B cell (primary cell): Measurements from ENCODE around the gene MYH7. TPM values are rescaled to one million over a fixed set of nuclear protein-coding genes. Genes with fewer than 3 reads are reported as not detected.

Experiments
- ATAC-seq: fragments of 200-7000 bp; cut with Tn5 transposase; one replicate; pipeline ENCODE4 v1.10.0; 2021; ENCODE audit warnings: low read depth, mild to moderate bottlenecking, moderate number of reproducible peaks, moderate library complexity
- CTCF ChIA-PET: fragments of 350-600 bp; sonication (Branson Sonifier 250); formaldehyde crosslinking; loops from one replicate; lab custom pipeline; 2021; ENCODE audit warnings: antibody characterized with exemption, inconsistent platforms; lab: Charles Lee
- POLR2A ChIA-PET: fragments of 350-600 bp; sonication (Branson Sonifier 250); formaldehyde crosslinking; loops from one replicate; lab custom pipeline; 2021; ENCODE audit warnings: antibody characterized with exemption; lab: Charles Lee
- DNase-seq: peaks from one replicate; pipeline ENCODE4 v3.0.0; 2013
- H2AFZ ChIP-seq: 2 replicates; pipeline ENCODE4 v1.6.1; 2012; ENCODE audit warnings: mild to moderate bottlenecking, low read depth, low read length; ENCODE audit not compliant: insufficient read depth, poor library complexity, severe bottlenecking
- H3K27ac ChIP-seq, 2 donors: 1 replicate in 1 of 2; 2 replicates in 1 of 2; pipeline ENCODE4 v1.5.1; 2012 to 2013; ENCODE audit warnings: low read length in 2 of 2, mild to moderate bottlenecking in 2 of 2, moderate library complexity in 1 of 2
- H3K27me3 ChIP-seq, 4 experiments: fragments of 200-600 bp in 1 of 4; sonication (generic) in 1 of 4; replicated peaks in 1 of 4; 1 replicate in 2 of 4; 2 replicates in 2 of 4; pipeline versions ENCODE4 v1.6.1 to v1.7.0; 2013 to 2016; ENCODE audit warnings: low read length in 3 of 4, mild to moderate bottlenecking in 2 of 4, mixed read lengths in 1 of 4, moderate library complexity in 1 of 4; ENCODE audit not compliant: insufficient read depth in 4 of 4, control insufficient read depth in 3 of 4; ENCODE audit errors: control extremely low read depth in 1 of 4
- H3K36me3 ChIP-seq, 2 experiments: replicated peaks in 1 of 2; 1 replicate in 1 of 2; 2 replicates in 1 of 2; pipeline versions ENCODE4 v1.6.1 to v1.7.1; 2013; ENCODE audit warnings: low read length in 1 of 2; ENCODE audit not compliant: insufficient read depth in 2 of 2, control insufficient read depth in 1 of 2; ENCODE audit errors: control extremely low read depth in 1 of 2, extremely low read depth in 1 of 2
- H3K4me1 ChIP-seq, 2 donors: fragments of 200-600 bp in 1 of 2; sonication (generic) in 1 of 2; 1 replicate in 1 of 2; 2 replicates in 1 of 2; pipeline versions ENCODE4 v1.5.1 to v1.6.1; 2013 to 2017; ENCODE audit warnings: low read length in 2 of 2; ENCODE audit not compliant: control insufficient read depth in 2 of 2, insufficient read depth in 2 of 2
- H3K4me2 ChIP-seq: replicated peaks from 2 replicates; pipeline ENCODE3; 2012; ENCODE audit warnings: mild to moderate bottlenecking, low read depth, low read length; ENCODE audit not compliant: poor library complexity, severe bottlenecking
- H3K4me3 ChIP-seq, 5 experiments: fragments of 200-600 bp in 1 of 5; sonication (generic) in 1 of 5; 1 replicate in 3 of 5; 2 replicates in 2 of 5; pipeline versions ENCODE4 v1.5.1 to v1.7.0; 2011 to 2016; ENCODE audit warnings: low read length in 4 of 5, mild to moderate bottlenecking in 4 of 5, low read depth in 2 of 5, control low read depth in 1 of 5, moderate library complexity in 1 of 5; ENCODE audit not compliant: insufficient read depth in 1 of 5; ENCODE audit errors: control extremely low read depth in 1 of 5, extremely low read depth in 1 of 5
- H3K79me2 ChIP-seq: fragments of 200-600 bp; sonication (generic); one replicate; pipeline ENCODE4 v1.6.0; 2016; ENCODE audit warnings: low read length; ENCODE audit not compliant: control insufficient read depth, insufficient read depth
- H3K9ac ChIP-seq: fragments of 200-600 bp; sonication (generic); 2 replicates; pipeline ENCODE4 v1.6.1; 2017; ENCODE audit warnings: mild to moderate bottlenecking, low read length, moderate library complexity
- H3K9me3 ChIP-seq, 3 donors: one replicate each; pipeline versions ENCODE4 v1.6.1 to v1.7.1; 2013; ENCODE audit warnings: low read length in 2 of 3; ENCODE audit not compliant: control insufficient read depth in 2 of 3, insufficient read depth in 1 of 3; ENCODE audit errors: control extremely low read depth in 1 of 3
- H4K20me1 ChIP-seq: 2 replicates; pipeline ENCODE4 v1.6.0; 2012; ENCODE audit warnings: mild to moderate bottlenecking, low read length; ENCODE audit not compliant: insufficient read depth, control insufficient read depth, poor library complexity, severe bottlenecking
- H3K27ac Mint-ChIP-seq: one replicate; pipeline ENCODE4 v1.8.0; 2021; ENCODE audit warnings: mixed read lengths
- H3K27me3 Mint-ChIP-seq: one replicate; pipeline ENCODE4 v1.8.0; 2021; ENCODE audit warnings: mixed read lengths
- H3K4me1 Mint-ChIP-seq: one replicate; pipeline ENCODE4 v1.8.0; 2021; ENCODE audit warnings: mixed read lengths
- H3K4me3 Mint-ChIP-seq: one replicate; pipeline ENCODE4 v1.8.0; 2021; ENCODE audit warnings: mixed read lengths
- H3K9me3 Mint-ChIP-seq: one replicate; pipeline ENCODE4 v1.8.0; 2022; ENCODE audit warnings: mixed read lengths; ENCODE audit not compliant: insufficient read depth
- CTCF ChIP-seq: fragments of 200-600 bp; IDR thresholded peaks from one replicate; pipeline ENCODE4 v1.8.0; 2022; ENCODE audit warnings: antibody characterized with exemption, mild to moderate bottlenecking
- EZH2 ChIP-seq: IDR thresholded peaks from 2 replicates; pipeline ENCODE4 v1.6.1; 2012; ENCODE audit warnings: borderline replicate concordance, low read depth, mild to moderate bottlenecking, moderate library complexity, low read length; ENCODE audit not compliant: insufficient read depth, poor library complexity, severe bottlenecking
- WGBS: methylation state at CpG from one replicate; pipeline ENCODE4 v1.1.5; 2013; ENCODE audit warnings: missing lambda C conversion rate; ENCODE audit not compliant: insufficient coverage; 5-methylcytosine and 5-hydroxymethylcytosine counted together
- intact Hi-C: fragments of 100-400 bp; cut with micrococcal nuclease; formaldehyde crosslinking; loops from one replicate; pipeline ENCODE4 v1.10.0; 2022
- polyA plus RNA-seq: library from polyadenylated mRNA; depleted of rRNA; stranded (reverse); fragments of >200 nt; gene quantifications from 2 replicates; pipeline ENCODE4 v1.2.3, GENCODE V29; 2012
- total RNA-seq, 2 donors: library from RNA; stranded (reverse); fragments of 120-200 nt in 1 of 2; gene quantifications; 1 replicate in 1 of 2; 2 replicates in 1 of 2; pipeline versions ENCODE4 v1.2.3 to v1.2.4, GENCODE V29; 2013 to 2022

The MYH7 gene
- total and polyA plus RNA-seq, 2 donors (not counting 1 experiment from before 2014, with no cell fraction given) = not detected

- Histone ChIP-seq H3K79me2 (no peaks in the 10 kb centered on the region), H3K4me1 (no peaks in the 10 kb centered on the region), H3K9ac (no peak overlapping the region), H2AFZ (no peak overlapping the region), H3K4me3 (no peak overlapping the region), H3K4me2 (no peak overlapping the region), H3K9me3 (peaks cover 0 to 3% (median 0%) of the 10 kb centered on the region in 3 donors), H3K27ac (no peak overlapping the region), H3K27me3 (peaks cover 0 to 33% (median 5%) of the 10 kb centered on the region in 4 experiments), H3K36me3 (no peaks in the 10 kb centered on the region), H4K20me1 (no peaks in the 10 kb centered on the region)
- no peaks in the 10 kb centered on the region for H3K9me3 Mint-ChIP-seq
- H3K27me3 Mint-ChIP-seq = peaks cover 43% of the 10 kb centered on the region
- intact Hi-C loops = no loop called here
- no peak for DNase-seq
- WGBS = 72% methylated on average over 32 of the region's 34 CpGs
- H3K27ac Mint-ChIP-seq = no peak overlapping the region
- no peak overlapping the region for H3K4me3 Mint-ChIP-seq
- ATAC-seq = no peak
- POLR2A ChIA-PET = no interaction called here
- no peaks in the 10 kb centered on the region for H3K4me1 Mint-ChIP-seq
- TF ChIP-seq CTCF (no peak), EZH2 (no peak)
- CTCF ChIA-PET = interaction anchor here (1.2 kb wide), 1 partner anchor 13 kb away, joined by 4 read pairs; no protein-coding TSS in a partner anchor
These were observed 69.0 kb downstream of the MYH7 start for GRCh38 chr14:23366426-23366921.

- WGBS = 5% methylated on average over 32 of the region's 51 CpGs
- ChIA-PET POLR2A (no interaction called here), CTCF (no interaction called here)
- H3K27ac ChIP-seq = no peak overlapping the region
- TF ChIP-seq CTCF (no peak), EZH2 (no peak)
- DNase-seq = no peak
- H3K36me3 ChIP-seq = no peaks in the 10 kb centered on the region
- H3K9ac ChIP-seq = no peak overlapping the region
- Mint-ChIP-seq H3K9me3 (no peaks in the 10 kb centered on the region), H3K27ac (no peak overlapping the region), H3K4me1 (no peaks in the 10 kb centered on the region), H3K27me3 (peaks cover 41% of the 10 kb centered on the region), H3K4me3 (no peak overlapping the region)
- H3K4me3 ChIP-seq = no peak overlapping the region
- H4K20me1 ChIP-seq = no peaks in the 10 kb centered on the region
- no peak overlapping the region for H3K4me2 ChIP-seq
- peaks cover 0 to 3% (median 0%) of the 10 kb centered on the region in 3 donors for H3K9me3 ChIP-seq
- intact Hi-C loops = no loop called here
- H2AFZ ChIP-seq = no peak overlapping the region
- H3K4me1 ChIP-seq = no peaks in the 10 kb centered on the region
- ATAC-seq = no peak
- H3K27me3 ChIP-seq = peaks cover 0 to 33% (median 5%) of the 10 kb centered on the region in 4 experiments
- no peaks in the 10 kb centered on the region for H3K79me2 ChIP-seq
These were observed 69.6 kb downstream of the MYH7 start for GRCh38 chr14:23365732-23366425.
